PFSK-1 (cell line): ENCODE data around the gene RYR3.

Experiments used
- FOXP2 ChIP-seq: optimal IDR thresholded peaks from 2 replicates; pipeline ENCODE3; 2011; ENCODE audit warnings: borderline replicate concordance, control low read depth, inconsistent platforms; ENCODE audit not compliant: insufficient read depth; ENCODE audit errors: extremely low read length, extremely low read depth
- POLR2AphosphoS5 ChIP-seq: IDR thresholded peaks from 2 replicates; pipeline ENCODE4 v1.6.1; 2012; ENCODE audit warnings: low read depth, mild to moderate bottlenecking, control low read depth, low read length, moderate library complexity
- SIN3A ChIP-seq: IDR thresholded peaks from 2 replicates; pipeline ENCODE4 v1.6.1; 2012; ENCODE audit warnings: mild to moderate bottlenecking, low read length, moderate library complexity, borderline replicate concordance; ENCODE audit not compliant: insufficient read depth
- TAF1 ChIP-seq: IDR thresholded peaks from 2 replicates; pipeline ENCODE4 v1.6.1; 2012; ENCODE audit warnings: low read length, control low read depth, borderline replicate concordance; ENCODE audit not compliant: insufficient read depth
- TF ChIP-seq, protein P1 (sequence below), 2 experiments: IDR thresholded peaks; 2 replicates each; pipeline versions ENCODE4 v1.6.1 to v1.8.0; 2011 to 2012; ENCODE audit warnings: low read depth in 2 of 2, low read length in 2 of 2, control low read depth in 1 of 2, inconsistent platforms in 1 of 2, mild to moderate bottlenecking in 1 of 2, moderate library complexity in 1 of 2; ENCODE audit not compliant: insufficient read depth in 1 of 2

The RYR3 gene

DNA sequence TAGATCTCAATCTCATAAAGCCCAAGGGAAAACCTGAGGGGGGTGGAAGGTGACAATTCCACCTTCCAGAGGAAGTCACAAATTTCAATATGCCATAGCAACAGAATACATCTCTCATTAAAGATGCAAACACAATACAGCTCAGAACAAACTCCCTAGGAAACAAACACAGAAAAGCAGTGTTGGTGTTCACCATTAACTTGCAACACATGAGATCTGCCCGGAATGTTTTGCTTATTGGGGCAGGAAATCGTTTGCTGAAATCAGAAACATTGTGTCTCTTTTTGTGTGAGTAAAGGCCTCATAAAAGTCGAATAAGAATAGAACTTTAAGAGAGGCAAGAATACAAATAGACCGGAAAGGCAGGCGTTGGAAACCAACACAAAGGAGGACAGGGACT, 5.8 kb upstream of the RYR3 start:
- TF ChIP-seq POLR2AphosphoS5 (no peak), TAF1 (no peak), FOXP2 (no peak), SIN3A (no peak)
- TF ChIP-seq, protein P1, sequence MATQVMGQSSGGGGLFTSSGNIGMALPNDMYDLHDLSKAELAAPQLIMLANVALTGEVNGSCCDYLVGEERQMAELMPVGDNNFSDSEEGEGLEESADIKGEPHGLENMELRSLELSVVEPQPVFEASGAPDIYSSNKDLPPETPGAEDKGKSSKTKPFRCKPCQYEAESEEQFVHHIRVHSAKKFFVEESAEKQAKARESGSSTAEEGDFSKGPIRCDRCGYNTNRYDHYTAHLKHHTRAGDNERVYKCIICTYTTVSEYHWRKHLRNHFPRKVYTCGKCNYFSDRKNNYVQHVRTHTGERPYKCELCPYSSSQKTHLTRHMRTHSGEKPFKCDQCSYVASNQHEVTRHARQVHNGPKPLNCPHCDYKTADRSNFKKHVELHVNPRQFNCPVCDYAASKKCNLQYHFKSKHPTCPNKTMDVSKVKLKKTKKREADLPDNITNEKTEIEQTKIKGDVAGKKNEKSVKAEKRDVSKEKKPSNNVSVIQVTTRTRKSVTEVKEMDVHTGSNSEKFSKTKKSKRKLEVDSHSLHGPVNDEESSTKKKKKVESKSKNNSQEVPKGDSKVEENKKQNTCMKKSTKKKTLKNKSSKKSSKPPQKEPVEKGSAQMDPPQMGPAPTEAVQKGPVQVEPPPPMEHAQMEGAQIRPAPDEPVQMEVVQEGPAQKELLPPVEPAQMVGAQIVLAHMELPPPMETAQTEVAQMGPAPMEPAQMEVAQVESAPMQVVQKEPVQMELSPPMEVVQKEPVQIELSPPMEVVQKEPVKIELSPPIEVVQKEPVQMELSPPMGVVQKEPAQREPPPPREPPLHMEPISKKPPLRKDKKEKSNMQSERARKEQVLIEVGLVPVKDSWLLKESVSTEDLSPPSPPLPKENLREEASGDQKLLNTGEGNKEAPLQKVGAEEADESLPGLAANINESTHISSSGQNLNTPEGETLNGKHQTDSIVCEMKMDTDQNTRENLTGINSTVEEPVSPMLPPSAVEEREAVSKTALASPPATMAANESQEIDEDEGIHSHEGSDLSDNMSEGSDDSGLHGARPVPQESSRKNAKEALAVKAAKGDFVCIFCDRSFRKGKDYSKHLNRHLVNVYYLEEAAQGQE (IDR thresholded peaks at IDR 0.05; ENCODE audit: insufficient read depth in 1 of 2, low read depth in 2 of 2, low read length in 2 of 2) = no peak

- TF ChIP-seq FOXP2 (no peak), POLR2AphosphoS5 (no peak), TAF1 (no peak), SIN3A (no peak)
- TF ChIP-seq, protein P1 (IDR thresholded peaks at IDR 0.05; ENCODE audit: insufficient read depth in 1 of 2, low read depth in 2 of 2, low read length in 2 of 2) = no peak
Measured at GRCh38 chr15:33309602-33310276, 1.0 kb upstream of the RYR3 start.

GRCh38 chr15:33311312-33311971, 675 bp downstream of the RYR3 start:
- TF ChIP-seq SIN3A (no peak), POLR2AphosphoS5 (no peak), TAF1 (no peak), FOXP2 (no peak)
- TF ChIP-seq, protein P1 (IDR thresholded peaks at IDR 0.05; ENCODE audit: insufficient read depth in 1 of 2, low read depth in 2 of 2, low read length in 2 of 2) = no peak

GRCh38 chr15:33313491-33313890, 2.7 kb downstream of the RYR3 start:
- TF ChIP-seq, protein P1 (IDR thresholded peaks at IDR 0.05; ENCODE audit: insufficient read depth in 1 of 2, low read depth in 2 of 2, low read length in 2 of 2) = no peak
- TF ChIP-seq POLR2AphosphoS5 (no peak), TAF1 (no peak), SIN3A (no peak), FOXP2 (no peak)

DNA sequence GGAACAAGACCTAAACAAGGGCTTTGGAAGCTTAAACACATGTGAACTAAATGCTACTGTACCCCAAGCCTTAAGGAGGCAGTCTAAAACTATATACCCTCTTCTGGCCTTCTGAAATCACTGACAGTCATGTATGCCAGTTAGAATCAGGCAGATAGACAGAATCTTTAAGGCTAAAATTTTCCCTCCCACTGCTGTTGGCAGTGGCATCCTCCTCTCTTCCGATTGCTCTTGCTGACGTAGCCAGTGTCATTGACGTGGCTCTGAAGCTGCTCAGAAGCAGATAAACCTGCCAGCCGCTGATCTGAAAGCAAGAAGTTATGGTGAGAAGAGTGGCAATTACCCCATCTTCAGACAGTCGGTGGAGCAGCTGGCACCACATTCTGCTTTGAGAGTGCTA, 3.3 kb downstream of the RYR3 start:
- TF ChIP-seq FOXP2 (no peak), TAF1 (no peak), POLR2AphosphoS5 (no peak), SIN3A (no peak)
- TF ChIP-seq, protein P1 (IDR thresholded peaks at IDR 0.05; ENCODE audit: insufficient read depth in 1 of 2, low read depth in 2 of 2, low read length in 2 of 2) = no peak
